Renal cortex interstitium (tissue), 11 donors: ENCODE measurements around the gene KIFC3. TPM values are rescaled to one million over a fixed set of nuclear protein-coding genes. Genes with fewer than 3 reads are reported as not detected.
A peak's percentile ranks its signal among the peaks of the same experiment; 100 is the strongest.
"Not testable (repeated sequence)": the region's sequence is repeated elsewhere in the genome, so short reads cannot be mapped to it uniquely, and the experiment has no call there.

Experiments
- DNase-seq, 11 donors: peaks; one replicate each; pipeline ENCODE4 v3.0.0-alpha.2; 2013; ENCODE audit warnings: low read depth in 9 of 11, low spot score in 4 of 11; ENCODE audit errors: extremely low read depth in 1 of 11
- polyA plus RNA-seq, 3 donors: library from polyadenylated mRNA; unstranded; fragments of 120-200 nt; gene quantifications; one replicate each; pipeline ENCODE4 v1.2.1, GENCODE V29; 2013; ENCODE audit not compliant: insufficient read length in 3 of 3

KIFC3 gene
- polyA plus RNA-seq, 3 donors = 40.0 to 92.3 (median 58.4) TPM

GRCh38 chr16:57796014-57796413, 6.3 kb downstream of the KIFC3 start:
- not testable (repeated sequence) for DNase-seq

GRCh38 chr16:57795431-57795878, 6.8 kb downstream of the KIFC3 start:
- no peak for DNase-seq

- DNase-seq = no peak
Measured at GRCh38 chr16:57794849-57795430, 7.4 kb downstream of the KIFC3 start.

- no peak for DNase-seq
Measured at GRCh38 chr16:57791893-57792461, 10.3 kb downstream of the KIFC3 start.

- DNase-seq = no peak
Measured at GRCh38 chr16:57791195-57791892, 10.9 kb downstream of the KIFC3 start.

- no peak for DNase-seq
Measured at GRCh38 chr16:57788951-57789350, 13.3 kb downstream of the KIFC3 start.

GRCh38 chr16:57788252-57788841, 13.9 kb downstream of the KIFC3 start:
- DNase-seq = no peak

- no peak for DNase-seq
Measured at GRCh38 chr16:57787519-57787905, 14.8 kb downstream of the KIFC3 start.

- DNase-seq = peak in 1 of 11 donors; percentile 30
Measured at GRCh38 chr16:57786632-57787518, 15.4 kb downstream of the KIFC3 start.

GRCh38 chr16:57785924-57786323, 16.4 kb downstream of the KIFC3 start:
- no peak for DNase-seq

GRCh38 chr16:57785385-57785784, 16.9 kb downstream of the KIFC3 start:
- no peak for DNase-seq

- no peak for DNase-seq
Measured at GRCh38 chr16:57784334-57784733, 18.0 kb downstream of the KIFC3 start.

- no peak for DNase-seq
Measured at GRCh38 chr16:57783883-57784282, 18.4 kb downstream of the KIFC3 start.

- DNase-seq = no peak
Measured at GRCh38 chr16:57783116-57783515, 19.2 kb downstream of the KIFC3 start.

GRCh38 chr16:57782607-57783055, 19.7 kb downstream of the KIFC3 start:
- not testable (repeated sequence) for DNase-seq

GRCh38 chr16:57781741-57782606, 20.3 kb downstream of the KIFC3 start:
- DNase-seq = no peak

GRCh38 chr16:57781349-57781740, 20.9 kb downstream of the KIFC3 start:
- DNase-seq = no peak

- not testable (repeated sequence) for DNase-seq
Measured at GRCh38 chr16:57779836-57780235, 22.5 kb downstream of the KIFC3 start.
